Erythroblast (primary cell): ENCODE measurements around the gene XAF1.

Experiments used
- DNase-seq, 2 experiments: peaks; one replicate each; lab custom pipeline; 2025; lab: John Stamatoyannopoulos, UW
- GATA1 ChIP-seq: IDR thresholded peaks from 2 replicates; pipeline ENCODE4 v1.6.1; 2011; ENCODE audit warnings: low read depth, mild to moderate bottlenecking, control low read depth, low read length, moderate library complexity
- POLR2A ChIP-seq: IDR thresholded peaks from 2 replicates; pipeline ENCODE4 v1.6.1; 2011; ENCODE audit warnings: mild to moderate bottlenecking, low read length

Gene XAF1

DNA sequence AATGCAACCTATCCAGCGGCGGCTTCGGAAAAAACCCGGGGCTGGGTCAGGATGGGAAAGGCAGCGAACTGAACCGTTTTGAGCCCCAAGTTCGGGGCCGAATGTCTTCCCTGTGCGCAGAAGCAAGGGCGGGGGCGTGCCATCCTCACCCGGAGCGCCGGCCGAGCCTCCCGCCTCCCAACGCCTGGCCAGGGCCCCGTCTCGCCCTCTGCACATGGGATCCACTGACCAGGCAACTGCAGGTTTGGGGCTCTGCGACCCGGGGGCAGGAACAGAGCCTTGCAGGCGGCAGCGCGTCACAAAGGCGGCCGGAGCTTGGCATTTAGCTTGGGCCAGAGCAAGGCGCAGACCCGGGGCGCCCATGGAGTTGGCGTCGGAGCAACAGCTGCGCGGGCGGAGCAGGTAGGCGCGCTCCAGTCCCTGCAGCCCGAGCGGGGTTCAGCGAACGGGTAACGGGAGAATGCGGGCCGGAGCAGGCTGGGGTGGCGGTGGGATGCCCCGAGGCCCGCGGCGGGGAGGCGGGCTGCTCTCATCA, 20.1 kb downstream of the XAF1 start, which contains the start of gene FBXO39:
Gene FBXO39 (plus strand): TSS at position 345 of the 535 bp plus-strand sequence. CDS start 3,654 bp downstream, outside the sequence.
- DNase-seq: no peak
- TF ChIP-seq GATA1: no peak
- no peak for TF ChIP-seq POLR2A

DNA sequence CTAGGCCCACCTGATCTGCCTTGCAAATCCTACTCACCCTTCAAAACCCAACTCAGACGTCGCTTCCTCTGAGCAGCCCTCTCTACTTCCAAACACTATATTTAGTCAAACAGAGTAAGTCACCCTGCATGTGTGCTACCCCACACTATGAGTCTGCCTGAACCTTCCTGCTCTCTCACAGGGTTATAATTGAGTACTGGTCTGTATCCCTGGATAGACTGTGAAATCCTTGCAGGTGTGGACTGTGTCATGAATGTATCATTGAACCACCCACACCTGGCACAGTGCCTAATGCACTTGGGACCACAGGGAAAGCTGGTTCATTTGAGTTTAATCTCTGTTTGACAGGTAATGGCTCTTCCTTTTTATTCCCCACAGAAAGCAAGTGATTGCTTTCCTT, 23.6 kb downstream of the XAF1 start:
- TF ChIP-seq GATA1 (no peak), POLR2A (no peak)
- no peak for DNase-seq

DNA sequence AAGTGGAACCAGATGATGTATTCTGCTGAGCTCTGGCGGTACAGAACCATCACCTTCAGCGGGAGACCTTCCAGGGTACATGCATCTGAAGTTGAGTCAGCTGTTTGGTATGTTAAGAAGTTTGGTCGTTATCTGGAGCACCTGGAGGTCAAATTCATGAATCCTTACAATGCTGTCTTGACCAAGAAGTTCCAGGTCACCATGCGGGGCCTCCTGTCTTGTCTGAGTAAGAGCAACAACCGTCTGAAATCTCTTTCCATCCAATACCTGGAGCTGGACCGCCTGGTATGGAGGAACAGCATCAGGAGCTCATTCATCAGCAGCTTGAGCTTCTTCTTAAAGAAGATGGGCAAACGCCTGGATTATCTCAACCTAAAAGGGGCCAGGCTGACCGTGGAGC, 24.2 kb downstream of the XAF1 start:
- no peak for TF ChIP-seq GATA1
- no peak for TF ChIP-seq POLR2A
- DNase-seq: no peak

DNA sequence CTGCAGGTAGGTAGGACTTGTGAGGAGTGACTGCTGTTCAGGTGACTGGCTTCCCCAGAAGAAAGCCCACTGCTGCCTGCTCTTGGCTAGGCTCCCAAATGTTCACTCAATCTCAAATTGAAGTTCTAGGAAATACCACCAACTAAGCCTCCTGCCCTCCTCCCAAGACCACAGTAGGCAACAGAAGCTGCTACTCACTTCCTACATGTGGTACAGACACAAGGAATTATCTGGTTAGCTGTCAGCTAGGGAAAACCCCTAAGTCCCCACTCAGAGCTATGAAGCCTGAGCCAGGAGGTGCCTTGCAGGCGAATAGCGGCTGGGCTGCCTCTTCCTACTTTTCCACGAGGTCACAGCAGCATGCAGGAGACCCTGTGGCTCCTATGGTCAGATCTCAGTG, 25.0 kb downstream of the XAF1 start:
- TF ChIP-seq GATA1: no peak
- no peak for TF ChIP-seq POLR2A
- DNase-seq: no peak

DNA sequence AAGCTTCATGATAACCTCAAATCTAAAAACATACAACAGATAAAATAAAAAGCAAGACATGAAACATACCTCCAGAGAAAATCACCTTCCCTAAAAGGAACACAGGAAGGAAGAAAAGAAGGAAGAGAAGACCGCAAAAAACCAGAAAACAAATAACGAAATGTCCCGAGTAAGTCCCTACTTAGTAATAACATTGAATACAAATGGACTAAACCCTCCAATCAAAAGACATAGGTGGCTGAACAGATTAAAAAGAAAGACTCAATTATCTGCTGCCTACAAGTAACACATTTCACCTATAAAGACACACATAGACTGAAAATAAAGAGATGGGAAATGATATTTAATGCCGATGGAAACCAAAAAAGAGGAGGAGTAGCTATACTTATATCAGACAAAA, 26.4 kb downstream of the XAF1 start:
- TF ChIP-seq POLR2A (no peak), GATA1 (no peak)
- no peak for DNase-seq

DNA sequence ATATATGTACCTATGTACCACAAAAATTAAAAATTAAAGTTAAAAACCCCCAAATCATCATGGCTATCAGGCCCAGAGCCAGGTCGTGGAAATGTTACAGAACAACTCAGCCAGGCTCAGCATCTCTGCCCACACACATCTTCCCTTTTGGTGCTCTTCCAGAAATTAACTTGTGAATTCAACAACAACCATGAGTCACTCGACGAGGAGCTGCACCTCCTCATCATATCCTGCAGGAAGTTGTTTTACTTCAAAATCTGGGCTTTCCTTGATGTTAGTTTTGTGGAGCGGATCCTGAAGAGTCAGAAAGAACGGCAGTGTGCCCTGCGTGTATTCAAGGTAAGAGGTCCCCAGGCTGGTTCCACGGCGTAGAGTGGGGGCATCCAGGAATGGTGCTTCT, 30.8 kb downstream of the XAF1 start:
- TF ChIP-seq GATA1 (no peak), POLR2A (no peak)
- DNase-seq: no peak

DNA sequence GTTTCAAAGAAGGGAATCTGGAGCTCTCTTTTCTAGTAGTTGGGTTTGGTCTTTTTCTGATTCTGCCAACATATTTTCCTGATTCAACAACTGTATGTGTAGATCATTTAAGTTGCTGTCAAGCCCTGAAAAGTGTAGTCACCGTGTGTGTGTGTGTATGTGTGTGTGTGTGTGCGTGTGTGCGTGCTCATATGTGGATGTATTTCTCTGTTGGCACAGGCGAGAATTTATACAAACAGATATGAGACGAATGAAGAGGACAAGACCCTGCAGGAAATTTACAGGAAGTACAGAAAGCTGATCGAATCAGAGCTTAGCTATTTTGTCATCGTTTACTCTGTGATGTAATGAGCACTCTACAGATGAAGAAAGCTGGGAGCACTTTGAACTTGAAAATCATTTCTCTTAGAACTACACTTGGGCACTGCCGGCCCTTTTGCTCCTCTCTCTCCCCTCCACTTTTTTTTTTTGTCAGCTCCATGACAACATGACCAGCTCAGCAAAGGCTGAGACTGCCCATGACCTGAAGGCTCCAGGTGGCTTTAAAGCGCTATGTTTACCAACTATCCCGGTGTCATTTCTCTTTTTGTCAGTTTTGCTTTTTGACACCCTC, 31.3 kb downstream of the XAF1 start:
- no peak for DNase-seq
- no peak for TF ChIP-seq POLR2A

DNA sequence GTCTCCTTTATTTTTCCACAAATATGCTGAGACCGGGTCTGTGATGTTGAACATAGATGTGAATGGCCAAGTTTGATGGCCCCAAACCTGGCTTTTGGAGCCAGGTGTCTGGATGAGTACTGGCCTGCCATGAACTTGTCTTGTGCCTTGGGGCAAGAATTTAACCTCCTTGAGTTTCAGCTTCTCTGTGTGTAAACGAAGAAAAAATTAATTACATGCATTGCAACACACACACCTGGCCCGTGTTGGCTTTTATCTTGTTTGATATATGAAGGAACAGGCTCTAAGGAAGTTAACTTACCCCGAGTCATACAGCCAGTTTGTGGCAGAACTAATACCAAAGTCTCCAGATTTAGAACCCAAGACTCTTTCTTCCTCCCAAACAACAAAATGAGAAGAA, 33.3 kb downstream of the XAF1 start:
- no peak for DNase-seq
- no peak for TF ChIP-seq GATA1
- TF ChIP-seq POLR2A: no peak

DNA sequence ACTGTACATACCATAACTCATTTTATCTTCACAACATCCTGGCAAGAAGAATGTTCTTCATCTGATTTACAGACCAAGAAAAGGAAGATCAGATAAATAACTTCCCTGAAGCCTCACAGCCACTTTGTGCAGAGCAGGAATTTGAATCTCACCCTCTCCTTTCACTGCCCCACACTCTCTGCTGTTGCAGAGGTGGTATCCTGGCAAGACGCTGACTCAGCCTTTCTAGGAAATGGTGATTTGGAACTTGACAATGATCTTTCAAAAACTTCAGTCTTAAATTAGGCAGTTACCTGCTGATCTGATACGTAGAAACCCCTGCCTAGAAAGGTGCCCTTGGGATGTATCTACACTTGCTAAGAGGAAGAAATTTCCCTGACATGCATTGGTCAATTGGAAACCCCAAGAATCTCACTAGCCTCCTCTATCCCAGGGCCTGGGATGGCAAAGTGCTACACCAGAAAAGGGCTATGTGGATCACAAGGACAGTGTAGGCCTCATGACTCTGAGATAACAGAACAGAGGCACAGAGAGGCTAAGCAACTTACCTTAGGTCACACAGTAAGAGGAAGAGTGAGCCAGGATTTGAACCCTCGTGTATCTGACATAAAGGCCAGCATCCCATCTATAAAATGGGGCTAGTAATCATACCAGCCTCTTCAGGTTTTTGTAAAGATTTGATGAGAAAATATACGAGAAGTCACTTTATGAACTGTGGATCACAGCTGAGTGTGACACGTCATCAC, 38.1 kb downstream of the XAF1 start:
- DNase-seq: no peak
- TF ChIP-seq GATA1: no peak
- no peak for TF ChIP-seq POLR2A

DNA sequence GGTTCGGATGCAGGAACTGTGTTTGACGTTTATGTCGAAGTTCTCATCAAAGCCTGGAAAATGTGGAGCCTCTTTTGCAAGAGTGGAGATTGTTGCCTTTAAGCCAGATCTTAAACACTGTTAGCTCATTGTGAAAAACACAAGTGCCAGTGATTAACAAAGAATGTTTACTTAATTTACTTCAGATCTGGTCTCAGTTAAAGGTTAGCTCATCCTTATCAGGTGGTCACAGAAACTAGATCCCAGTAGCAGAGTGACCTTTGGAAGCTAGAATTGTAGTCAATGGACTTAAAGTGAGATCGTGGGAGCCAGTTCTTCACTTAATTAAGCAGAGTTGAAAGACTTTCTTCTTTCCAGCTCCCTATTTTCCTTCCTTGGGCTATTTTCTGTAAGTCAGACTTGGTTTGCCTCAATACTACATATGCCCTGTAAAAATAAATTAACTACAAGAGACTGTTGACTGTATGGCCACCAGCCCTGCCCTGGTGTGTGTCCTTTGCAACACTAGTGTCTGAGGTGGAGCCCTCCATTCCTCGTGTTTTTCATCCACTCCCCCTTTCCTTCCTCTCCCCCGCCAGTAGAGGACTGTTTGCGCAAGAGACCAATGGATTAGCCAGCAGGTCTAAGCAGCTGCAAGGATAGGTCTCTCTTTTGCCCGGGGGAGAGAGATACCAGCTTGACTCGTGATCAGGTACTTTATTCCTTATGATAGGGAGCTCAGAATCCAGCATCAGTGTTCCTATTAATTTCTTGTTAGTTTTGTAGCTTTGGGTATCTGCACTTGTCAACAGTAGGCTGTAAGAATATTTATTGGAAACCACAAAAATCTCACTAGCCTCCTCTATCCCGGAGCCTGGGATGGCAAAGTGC, 40.4 kb downstream of the XAF1 start:
- DNase-seq: no peak
- no peak for TF ChIP-seq POLR2A
- no peak for TF ChIP-seq GATA1

DNA sequence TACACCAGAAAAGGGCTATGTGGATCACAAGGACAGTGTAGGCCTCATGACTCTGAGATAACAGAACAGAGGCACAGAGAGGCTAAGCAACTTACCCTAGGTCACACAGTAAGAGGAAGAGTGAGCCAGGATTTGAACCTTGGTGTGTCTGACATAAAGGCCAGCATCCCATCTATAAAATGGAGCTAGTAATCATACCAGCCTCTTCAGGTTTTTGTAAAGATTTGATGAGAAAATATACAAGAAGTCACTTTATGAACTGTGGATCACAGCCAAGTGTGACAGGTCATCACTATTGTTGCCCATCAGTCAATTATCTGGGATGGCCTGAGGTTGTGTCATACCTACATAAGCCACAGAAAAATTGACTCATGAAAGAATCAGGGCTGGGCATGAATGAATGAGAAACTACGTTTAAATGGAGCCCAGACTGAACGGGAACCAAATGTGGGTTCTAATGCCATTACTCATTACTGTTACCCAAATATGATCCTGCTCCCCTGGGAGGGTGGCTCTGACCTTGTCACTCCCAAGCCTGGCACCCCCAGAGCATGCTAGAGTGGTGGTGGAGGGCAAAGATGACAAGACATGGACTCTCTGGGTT, 41.1 kb downstream of the XAF1 start:
- TF ChIP-seq GATA1: no peak
- no peak for TF ChIP-seq POLR2A
- no peak for DNase-seq

DNA sequence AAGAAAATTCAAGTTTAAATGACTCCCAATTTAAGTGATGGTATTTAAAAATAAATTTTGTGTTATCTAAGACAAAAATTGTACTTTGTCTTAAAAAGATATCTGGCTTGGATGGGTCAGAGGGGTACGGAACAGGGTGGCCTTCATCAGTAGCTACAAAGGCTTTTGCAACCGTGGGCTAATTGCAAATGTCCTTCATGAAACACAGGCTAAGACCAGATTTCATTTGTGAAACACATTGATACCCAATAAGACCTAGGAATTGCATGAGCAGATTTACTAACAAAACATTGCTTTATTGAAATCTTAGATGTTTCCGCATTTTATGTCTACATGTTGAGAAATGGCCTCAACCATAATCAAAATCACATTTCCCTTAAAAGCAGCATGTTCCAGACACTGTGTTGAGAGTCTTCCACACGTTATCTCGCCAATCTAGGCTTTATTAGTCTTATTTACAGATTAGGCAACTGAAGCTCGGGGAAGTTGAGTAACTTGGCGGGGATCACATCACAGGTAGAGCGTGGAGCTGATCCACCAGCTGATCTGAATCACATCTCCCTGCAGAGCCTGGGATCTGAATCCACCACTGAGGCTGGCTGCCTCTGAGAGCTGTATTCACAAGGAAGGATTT, 42.0 kb downstream of the XAF1 start:
- TF ChIP-seq POLR2A (no peak), GATA1 (no peak)
- DNase-seq: no peak

DNA sequence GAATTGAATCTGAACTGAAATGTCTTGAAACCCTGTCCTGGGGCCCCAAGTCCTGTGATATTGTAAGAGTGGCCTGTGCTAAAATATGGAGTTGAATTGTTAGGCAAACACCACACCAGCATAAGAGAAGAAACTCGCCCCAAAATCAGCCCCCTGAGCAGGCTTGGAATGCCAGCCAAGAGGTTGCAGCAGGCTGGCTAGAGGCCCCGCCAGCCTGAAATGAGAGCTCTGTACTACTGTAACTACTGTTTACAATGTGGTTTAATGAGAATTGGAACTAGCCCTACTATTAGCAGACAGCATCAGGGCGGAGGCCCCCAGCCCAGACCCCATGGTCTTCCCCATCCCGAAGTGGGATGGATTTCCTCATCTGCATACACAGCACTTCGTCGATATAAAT, 43.9 kb downstream of the XAF1 start:
- no peak for DNase-seq
- TF ChIP-seq POLR2A (no peak), GATA1 (no peak)
